HG02981 (cell line): ENCODE results near the gene GP1BB.
A peak's percentile ranks its signal among the peaks of the same experiment; 100 is the strongest.

Experiments
- ATAC-seq: cut with Tn5 transposase; IDR thresholded peaks from one replicate; pipeline ENCODE4 v1.9.1; 2021; ENCODE audit warnings: mild to moderate bottlenecking, moderate library complexity; ENCODE audit not compliant: unreplicated experiment

The GP1BB gene

DNA sequence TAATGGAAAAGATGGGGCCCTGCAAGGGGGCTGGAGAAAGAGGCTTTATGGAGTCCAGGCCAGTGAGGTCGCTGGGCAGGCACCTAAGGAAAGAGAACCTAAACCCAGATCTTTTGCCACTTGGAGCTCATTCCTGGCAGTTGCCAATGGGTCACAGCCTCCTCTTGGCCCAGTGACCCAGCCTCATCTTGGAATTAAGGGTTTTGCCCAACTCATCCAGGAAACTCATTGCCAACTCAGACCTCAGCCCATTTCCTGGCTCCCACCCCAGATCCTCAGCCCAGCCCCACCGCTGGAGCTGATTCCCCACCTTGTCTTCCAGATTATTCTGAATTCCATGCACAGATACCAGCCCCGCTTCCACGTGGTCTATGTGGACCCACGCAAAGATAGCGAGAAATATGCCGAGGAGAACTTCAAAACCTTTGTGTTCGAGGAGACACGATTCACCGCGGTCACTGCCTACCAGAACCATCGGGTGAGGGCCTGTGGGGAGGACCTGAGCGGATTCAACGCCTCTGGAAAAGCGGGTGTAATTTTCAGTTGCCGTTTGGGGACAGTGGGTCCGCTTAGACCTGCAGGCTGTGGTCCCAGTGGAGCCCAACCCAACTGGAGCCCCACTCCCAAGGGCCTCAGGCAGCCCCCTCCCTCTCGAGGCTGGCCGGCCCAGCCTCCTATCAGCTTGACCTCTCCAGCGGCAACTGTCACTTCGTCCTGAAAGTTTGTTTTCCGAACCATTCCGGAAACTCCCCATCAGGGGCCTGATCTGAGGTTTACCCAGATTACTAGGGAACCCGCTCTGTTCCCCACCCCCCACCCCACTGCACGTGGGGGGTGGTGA is 41.5 kb downstream of the GP1BB start:
- ATAC-seq = no peak

- no peak for ATAC-seq
Observed at GRCh38 chr22:19765477-19766239, 42.3 kb downstream of the GP1BB start.

- no peak for ATAC-seq
Observed at GRCh38 chr22:19766240-19766510, 42.8 kb downstream of the GP1BB start.

GRCh38 chr22:19766511-19767426 is 43.4 kb downstream of the GP1BB start:
- no peak for ATAC-seq

- no peak for ATAC-seq
Observed at GRCh38 chr22:19767427-19768341, 44.3 kb downstream of the GP1BB start.

DNA sequence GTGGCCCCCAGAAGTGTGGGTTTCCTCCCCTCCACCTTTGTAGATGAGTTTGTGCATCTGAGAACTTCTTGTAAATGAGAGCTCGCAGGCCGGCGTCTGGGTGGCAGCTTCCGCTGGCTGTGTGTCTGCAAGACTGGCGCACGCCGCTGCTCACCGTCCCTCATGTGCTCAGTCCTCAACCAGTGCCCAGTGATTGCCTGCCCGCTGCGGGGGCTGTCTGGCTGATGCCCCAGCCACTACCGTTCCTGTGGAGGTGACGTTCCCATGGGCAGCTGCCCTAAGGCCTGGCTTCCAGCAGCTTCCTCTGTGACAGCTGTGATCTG is 46.0 kb downstream of the GP1BB start:
- ATAC-seq = no peak

- ATAC-seq = no peak
Observed at GRCh38 chr22:19770349-19771220, 47.2 kb downstream of the GP1BB start.

DNA sequence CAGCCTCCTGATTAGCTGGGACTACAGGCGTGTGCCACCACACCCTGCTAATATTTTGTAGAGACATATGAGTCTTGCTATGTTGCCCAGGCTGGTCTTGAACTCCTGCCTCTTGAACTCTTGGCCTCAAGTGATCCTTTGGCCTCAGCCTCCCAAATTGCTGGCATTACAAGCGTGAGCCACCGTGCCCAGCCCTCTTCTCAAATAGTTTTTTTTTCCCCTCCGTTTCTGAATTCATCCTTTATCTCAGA is 49.0 kb downstream of the GP1BB start:
- ATAC-seq = no peak

- peak; percentile 45 for ATAC-seq
Observed at GRCh38 chr22:19772673-19773469, 49.5 kb downstream of the GP1BB start.

- no peak for ATAC-seq
Observed at GRCh38 chr22:19773470-19774040, 50.2 kb downstream of the GP1BB start.
